Mucosa of stomach (tissue), 1 donor: Measurements from ENCODE around the gene LRR1.
"Not testable (repeated sequence)": the region's sequence is repeated elsewhere in the genome, so short reads cannot be mapped to it uniquely, and the experiment has no call there.

ENCODE experiments used
- H3K27me3 ChIP-seq: one replicate; pipeline ENCODE4 v1.7.0; 2013; ENCODE audit warnings: mild to moderate bottlenecking, low read length; ENCODE audit not compliant: control insufficient read depth, insufficient read depth
- H3K36me3 ChIP-seq: one replicate; pipeline ENCODE4 v1.7.0; 2013; ENCODE audit warnings: low read length; ENCODE audit not compliant: control insufficient read depth, insufficient read depth
- H3K4me1 ChIP-seq: one replicate; pipeline ENCODE4 v1.7.0; 2013; ENCODE audit warnings: mild to moderate bottlenecking, low read length; ENCODE audit not compliant: control insufficient read depth, insufficient read depth
- H3K4me3 ChIP-seq: one replicate; pipeline ENCODE4 v1.7.0; 2013; ENCODE audit warnings: low read length
- H3K9ac ChIP-seq: one replicate; pipeline ENCODE4 v1.7.0; 2013; ENCODE audit warnings: mild to moderate bottlenecking, low read length, moderate library complexity
- H3K9me3 ChIP-seq: one replicate; pipeline ENCODE4 v1.7.0; 2013; ENCODE audit warnings: mild to moderate bottlenecking, low read length, moderate library complexity; ENCODE audit not compliant: control insufficient read depth
- donor health status: Pancreatic carcinoma.

The LRR1 gene

DNA sequence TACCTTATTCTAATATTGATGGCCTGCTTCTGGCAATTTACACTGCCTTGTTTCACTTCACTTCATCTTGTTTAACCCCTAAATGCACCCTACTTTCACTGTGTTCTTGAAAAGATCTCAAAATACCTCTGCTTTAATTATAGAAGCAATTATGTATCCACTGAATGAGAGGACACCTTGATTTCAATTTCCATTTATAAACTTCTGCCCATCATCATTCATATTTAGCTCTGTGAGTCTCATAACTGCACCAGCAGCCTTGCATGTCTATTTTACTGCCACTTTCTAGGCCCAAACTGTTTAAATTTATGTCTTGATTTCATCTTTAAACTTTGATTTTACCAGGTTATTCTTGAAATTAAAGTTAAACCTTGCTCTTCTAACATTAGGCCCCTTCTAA is 43.4 kb downstream of the LRR1 start:
- Histone ChIP-seq H3K4me3 (no peak overlapping the region), H3K4me1 (peaks cover 34% of the 10 kb centered on the region)

GRCh38 chr14:49653508-49653907 is 54.8 kb downstream of the LRR1 start:
- no peak overlapping the region for H3K9ac ChIP-seq
- no peaks in the 10 kb centered on the region for H3K9me3 ChIP-seq
- no peak overlapping the region for H3K4me3 ChIP-seq
- H3K36me3 ChIP-seq: no peaks in the 10 kb centered on the region
- no peaks in the 10 kb centered on the region for H3K27me3 ChIP-seq
- H3K4me1 ChIP-seq: peaks cover 10% of the 10 kb centered on the region

More for the DNA sequence above, 43.4 kb downstream of the LRR1 start:
- Histone ChIP-seq H3K9ac (peak overlapping the region; percentile 61), H3K36me3 (no peaks in the 10 kb centered on the region), H3K9me3 (no peaks in the 10 kb centered on the region), H3K27me3 (no peaks in the 10 kb centered on the region)

DNA sequence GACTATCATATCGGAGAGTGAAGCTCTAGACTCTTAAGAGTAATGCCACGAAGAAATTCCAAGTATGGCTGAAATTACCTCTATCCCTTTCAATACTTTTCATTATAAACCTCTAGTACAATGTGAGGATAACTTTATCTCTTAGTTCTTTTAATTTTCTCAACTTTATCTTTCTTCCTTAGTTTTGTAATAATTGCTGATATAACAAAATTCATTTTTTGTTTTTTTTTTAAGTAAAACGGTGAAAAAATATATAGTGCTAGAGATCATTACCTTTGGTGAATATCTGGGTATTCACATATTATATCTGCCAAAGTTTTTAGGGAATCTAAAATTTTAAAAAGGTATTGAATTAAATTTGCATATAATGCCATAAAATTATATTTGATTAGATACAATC is 55.8 kb downstream of the LRR1 start:
- H3K4me3 ChIP-seq: no peak overlapping the region

GRCh38 chr14:49657500-49657899 is 58.8 kb downstream of the LRR1 start:
- not testable (repeated sequence) for H3K27me3 ChIP-seq, H3K9ac ChIP-seq, H3K9me3 ChIP-seq, H3K36me3 ChIP-seq, H3K4me3 ChIP-seq
- H3K4me1 ChIP-seq: peaks cover 18% of the 10 kb centered on the region

More for the DNA sequence above, 55.8 kb downstream of the LRR1 start:
- H3K9me3 ChIP-seq: no peaks in the 10 kb centered on the region
- no peak overlapping the region for H3K9ac ChIP-seq
- no peaks in the 10 kb centered on the region for H3K27me3 ChIP-seq
- no peaks in the 10 kb centered on the region for H3K36me3 ChIP-seq
- H3K4me1 ChIP-seq: peaks cover 11% of the 10 kb centered on the region

- H3K9me3 ChIP-seq: no peaks in the 10 kb centered on the region
- peaks cover 18% of the 10 kb centered on the region for H3K4me1 ChIP-seq
- H3K9ac ChIP-seq: no peak overlapping the region
- no peaks in the 10 kb centered on the region for H3K36me3 ChIP-seq
- no peaks in the 10 kb centered on the region for H3K27me3 ChIP-seq
- no peak overlapping the region for H3K4me3 ChIP-seq
Measured at GRCh38 chr14:49659526-49660455, 61.1 kb downstream of the LRR1 start.
